Measurements from ENCODE around the gene ATP5ME.
"Not testable (repeated sequence)": the region's sequence is repeated elsewhere in the genome, so short reads cannot be mapped to it uniquely, and the experiment has no call there.

The ATP5ME gene

GRCh38 chr4:636628-637159, 37.4 kb downstream of the ATP5ME start:
- no peak for DNase-seq

GRCh38 chr4:635851-636627, 38.0 kb downstream of the ATP5ME start:
- no peak for DNase-seq

GRCh38 chr4:635066-635835, 38.8 kb downstream of the ATP5ME start:
- DNase-seq = not testable (repeated sequence)

GRCh38 chr4:634599-634985, 39.5 kb downstream of the ATP5ME start:
- no peak for DNase-seq

GRCh38 chr4:633976-634598, 40.0 kb downstream of the ATP5ME start:
- no peak for DNase-seq

- DNase-seq = no peak
Measured at GRCh38 chr4:633406-633805, 40.7 kb downstream of the ATP5ME start.

- DNase-seq = no peak
Measured at GRCh38 chr4:632926-633325, 41.1 kb downstream of the ATP5ME start.

- no peak for DNase-seq
Measured at GRCh38 chr4:632196-632790, 41.8 kb downstream of the ATP5ME start.

GRCh38 chr4:630656-631055, 43.4 kb downstream of the ATP5ME start:
- no peak for DNase-seq

- DNase-seq = no peak
Measured at GRCh38 chr4:629915-630641, 44.0 kb downstream of the ATP5ME start.

- no peak for DNase-seq
Measured at GRCh38 chr4:629636-629914, 44.5 kb downstream of the ATP5ME start.

GRCh38 chr4:628821-629635, 45.0 kb downstream of the ATP5ME start:
- DNase-seq = no peak

GRCh38 chr4:628311-628741, 45.8 kb downstream of the ATP5ME start:
- no peak for DNase-seq

GRCh38 chr4:627347-628125, 46.5 kb downstream of the ATP5ME start:
- DNase-seq = no peak

GRCh38 chr4:626201-627091, 47.6 kb downstream of the ATP5ME start:
- no peak for DNase-seq

- no peak for DNase-seq
Measured at GRCh38 chr4:625631-626161, 48.4 kb downstream of the ATP5ME start.

- DNase-seq = no peak
Measured at GRCh38 chr4:624705-625590, 49.1 kb downstream of the ATP5ME start, which contains the start of gene PDE6B. TSS of gene PDE6B (plus strand) at chr4:625573. CDS start at chr4:625627, 54 bp downstream.

All from anterior cingulate cortex (tissue), 58 donors.